Gastrocnemius medialis (tissue), 4 donors: ENCODE results near the gene TRHDE. TPM values are rescaled to one million over a fixed set of nuclear protein-coding genes. Genes with fewer than 3 reads are reported as not detected.

Source experiments
- ATAC-seq, 2 donors: fragments of 150-250 bp; one replicate each; pipeline ENCODE4 v1.9.1; 2016
- DNase-seq, 2 donors: peaks; one replicate each; pipeline ENCODE4 v3.0.0-alpha.2; 2019
- H3K27ac ChIP-seq, 4 donors: fragments of 200-600 bp; sonication (generic); 1 replicate in 1 of 4; 2 replicates in 3 of 4; pipeline ENCODE4 v1.5.1; 2016 to 2018; ENCODE audit warnings: mild to moderate bottlenecking in 2 of 4, moderate library complexity in 1 of 4
- H3K27me3 ChIP-seq, 3 donors: fragments of 200-600 bp; sonication (generic) in 2 of 3; 1 replicate in 1 of 3; 2 replicates in 2 of 3; pipeline versions ENCODE4 v1.5.1 to v1.6.0; 2016 to 2019; ENCODE audit warnings: mild to moderate bottlenecking in 1 of 3, moderate library complexity in 1 of 3
- H3K36me3 ChIP-seq, 2 donors: fragments of 200-600 bp; sonication (generic) in 1 of 2; one replicate each; pipeline ENCODE4 v1.5.1; 2017 to 2018
- H3K4me1 ChIP-seq, 2 donors: fragments of 200-600 bp; sonication (generic) in 1 of 2; one replicate each; pipeline ENCODE4 v1.5.1; 2016 to 2017; ENCODE audit warnings: mild to moderate bottlenecking in 2 of 2
- H3K4me3 ChIP-seq, 4 donors: fragments of 200-600 bp; sonication (generic) in 3 of 4; 1 replicate in 1 of 4; 2 replicates in 3 of 4; pipeline ENCODE4 v1.5.1; 2016 to 2019; ENCODE audit warnings: mild to moderate bottlenecking in 2 of 4
- H3K9me3 ChIP-seq, 3 donors: fragments of 200-600 bp; sonication (generic) in 2 of 3; 1 replicate in 1 of 3; 2 replicates in 2 of 3; pipeline ENCODE4 v1.5.1; 2016 to 2019
- CTCF ChIP-seq, 5 experiments: fragments of 450-650 bp in 3 of 5; fragments of 200-600 bp in 2 of 5; sonication (generic) in 2 of 5; IDR thresholded peaks in 4 of 5; conservative IDR thresholded peaks in 1 of 5; 1 replicate in 4 of 5; 2 replicates in 1 of 5; pipeline ENCODE4 v1.5.1; 2016 to 2019; ENCODE audit warnings: antibody characterized with exemption in 5 of 5, mild to moderate bottlenecking in 3 of 5, moderate library complexity in 3 of 5
- POLR2A ChIP-seq, 2 donors: fragments of 450-650 bp; IDR thresholded peaks; one replicate each; pipeline ENCODE4 v1.6.1; 2017; ENCODE audit warnings: antibody characterized with exemption in 2 of 2, mild to moderate bottlenecking in 2 of 2, moderate library complexity in 2 of 2
- in situ Hi-C, 4 donors: fragments of 200-750 bp; cut with MboI; loops; one replicate each; pipeline versions ENCODE4 v1.15.0 to v1.8.0; 2017; ENCODE audit warnings: low sequenced_read_pairs in 4 of 4
- intact Hi-C: fragments of 100-400 bp; cut with DNase I; formaldehyde crosslinking; loops from one replicate; pipeline ENCODE4 v1.15.1; 2023; ENCODE audit warnings: low total_unique reads
- total RNA-seq, 4 donors: library from RNA; depleted of rRNA; stranded (reverse); fragments of >200 nt; gene quantifications; one replicate each; pipeline versions ENCODE4 v1.1.0 to v1.2.3, GENCODE V29; 2016

The TRHDE gene
- total RNA-seq, 4 donors from 2014 or later, result 0.17 to 3.4 (median 0.88) TPM

- no peak for DNase-seq
- Histone ChIP-seq H3K27me3 (peaks cover 43 to 66% (median 55%) of the 10 kb centered on the region in 3 donors), H3K4me1 (peaks cover 3 to 9% of the 10 kb centered on the region in 2 donors), H3K36me3 (no peaks in the 10 kb centered on the region), H3K27ac (no peak overlapping the region), H3K4me3 (peak overlapping the region in 1 of 4 donors; percentile 49), H3K9me3 (no peaks in the 10 kb centered on the region)
- no peak for TF ChIP-seq CTCF (IDR thresholded peaks at IDR 0.05 in 4 of 5, conservative IDR thresholded peaks at IDR 0.05 in 1 of 5)
- no peak for TF ChIP-seq POLR2A (IDR thresholded peaks at IDR 0.05)
- intact Hi-C loops (no loop called here), in situ Hi-C loops (no loop called here)
- ATAC-seq, result peak; percentile 41 to 53
These were observed 2.8 kb downstream of the TRHDE start for GRCh38 chr12:72274931-72275330.

GRCh38 chr12:72275526-72275925, 3.4 kb downstream of the TRHDE start:
- TF ChIP-seq CTCF (IDR thresholded peaks at IDR 0.05 in 4 of 5, conservative IDR thresholded peaks at IDR 0.05 in 1 of 5), result no peak
- no peak for TF ChIP-seq POLR2A (IDR thresholded peaks at IDR 0.05)
- no peak overlapping the region for H3K4me3 ChIP-seq
- in situ Hi-C loops, result no loop called here
- peak overlapping the region in 1 of 4 donors; percentile 22 for H3K27ac ChIP-seq
- no peaks in the 10 kb centered on the region for H3K36me3 ChIP-seq
- ATAC-seq (no peak), DNase-seq (no peak)
- peaks cover 3 to 9% of the 10 kb centered on the region in 2 donors for H3K4me1 ChIP-seq
- intact Hi-C loops, result no loop called here
- H3K9me3 ChIP-seq, result no peaks in the 10 kb centered on the region
- peaks cover 40 to 60% (median 51%) of the 10 kb centered on the region in 3 donors for H3K27me3 ChIP-seq

GRCh38 chr12:72276181-72276805, 4.1 kb downstream of the TRHDE start:
- in situ Hi-C loops, result no loop called here
- ATAC-seq, result no peak
- DNase-seq, result no peak
- TF ChIP-seq CTCF (IDR thresholded peaks at IDR 0.05 in 4 of 5, conservative IDR thresholded peaks at IDR 0.05 in 1 of 5) (no peak), POLR2A (IDR thresholded peaks at IDR 0.05) (no peak)
- Histone ChIP-seq H3K4me1 (peaks cover 3 to 9% of the 10 kb centered on the region in 2 donors), H3K27ac (no peak overlapping the region), H3K27me3 (peaks cover 35 to 52% (median 44%) of the 10 kb centered on the region in 3 donors), H3K4me3 (no peak overlapping the region), H3K36me3 (no peaks in the 10 kb centered on the region), H3K9me3 (no peaks in the 10 kb centered on the region)
- intact Hi-C loops, result no loop called here

- H3K27me3 ChIP-seq, result peaks cover 24 to 41% (median 35%) of the 10 kb centered on the region in 3 donors
- H3K4me1 ChIP-seq, result peaks cover 0 to 3% of the 10 kb centered on the region in 2 donors
- DNase-seq (no peak), ATAC-seq (no peak)
- no peaks in the 10 kb centered on the region for H3K9me3 ChIP-seq
- no peak overlapping the region for H3K27ac ChIP-seq
- H3K4me3 ChIP-seq, result no peak overlapping the region
- H3K36me3 ChIP-seq, result no peaks in the 10 kb centered on the region
- in situ Hi-C loops, result no loop called here
- TF ChIP-seq CTCF (IDR thresholded peaks at IDR 0.05 in 4 of 5, conservative IDR thresholded peaks at IDR 0.05 in 1 of 5), result no peak
- TF ChIP-seq POLR2A (IDR thresholded peaks at IDR 0.05), result no peak
- intact Hi-C loops, result no loop called here
These were observed 5.2 kb downstream of the TRHDE start for GRCh38 chr12:72277415-72277814.
